ENCODE results near the gene ANKS4B. TPM values are rescaled to one million over a fixed set of nuclear protein-coding genes. Genes with fewer than 3 reads are reported as not detected.

The ANKS4B gene
- total RNA-seq, 1 experiment from 2014 or later, result not detected

DNA sequence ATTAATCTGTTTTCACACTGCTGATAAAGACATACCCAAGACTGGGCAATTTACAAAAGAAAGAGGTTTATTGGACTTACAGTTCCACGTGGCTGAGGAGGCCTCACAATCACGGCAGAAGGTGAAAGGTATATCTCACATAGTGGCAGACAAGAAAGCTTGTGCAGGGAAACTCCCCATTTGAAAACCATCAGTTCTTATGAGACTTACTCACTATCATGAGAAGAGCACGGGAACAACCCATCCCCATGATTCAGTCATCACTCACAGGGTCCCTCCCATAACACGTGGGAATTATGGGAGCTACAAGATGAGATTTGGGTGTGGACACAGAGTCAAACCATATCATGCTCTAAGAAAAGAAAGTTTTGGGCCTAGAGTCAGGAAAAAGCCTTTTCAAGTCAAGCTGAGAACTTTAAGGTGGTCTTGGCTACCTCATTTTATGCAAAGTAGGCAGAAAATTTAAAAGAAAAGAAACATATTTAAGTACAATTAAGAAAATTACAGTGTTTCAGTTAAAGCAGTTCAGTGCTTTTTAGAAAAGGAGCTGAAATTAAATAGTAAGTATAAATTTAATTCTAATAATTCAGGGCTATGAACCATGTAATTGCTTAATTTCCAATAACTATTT, 69.5 kb downstream of the ANKS4B start:
- DNase-seq (ENCODE audit: low read depth, low spot score) (peak; percentile 96), ATAC-seq (no peak)
- Histone ChIP-seq H3K27ac (ENCODE audit: low read length) (no peak overlapping the region), H3K36me3 (ENCODE audit: control insufficient read depth, insufficient read depth, low read length) (no peaks in the 10 kb centered on the region), H3K9me3 (ENCODE audit: control insufficient read depth, insufficient read depth, low read depth, low read length) (no peaks in the 10 kb centered on the region), H3K27me3 (ENCODE audit: control insufficient read depth, insufficient read depth, low read length) (no peaks in the 10 kb centered on the region), H3K4me3 (ENCODE audit: low read depth in 2 of 2, low read length in 2 of 2) (peak overlapping the region in 1 of 2 experiments; percentile 87; a peak in 2 of 4 replicates), H3K4me1 (ENCODE audit: control insufficient read depth, insufficient read depth, low read length) (peaks cover 8% of the 10 kb centered on the region; the same call in 1 of the 2 replicates)
- ChIA-PET CTCF (interaction anchor here (1.7 kb wide), 1 partner anchor 114 kb away, joined by 5 read pairs; no protein-coding TSS in a partner anchor), POLR2A (no interaction called here)
- BruUV-seq (replicated peaks), result no TSS peak
- TF ChIP-seq, protein P1, sequence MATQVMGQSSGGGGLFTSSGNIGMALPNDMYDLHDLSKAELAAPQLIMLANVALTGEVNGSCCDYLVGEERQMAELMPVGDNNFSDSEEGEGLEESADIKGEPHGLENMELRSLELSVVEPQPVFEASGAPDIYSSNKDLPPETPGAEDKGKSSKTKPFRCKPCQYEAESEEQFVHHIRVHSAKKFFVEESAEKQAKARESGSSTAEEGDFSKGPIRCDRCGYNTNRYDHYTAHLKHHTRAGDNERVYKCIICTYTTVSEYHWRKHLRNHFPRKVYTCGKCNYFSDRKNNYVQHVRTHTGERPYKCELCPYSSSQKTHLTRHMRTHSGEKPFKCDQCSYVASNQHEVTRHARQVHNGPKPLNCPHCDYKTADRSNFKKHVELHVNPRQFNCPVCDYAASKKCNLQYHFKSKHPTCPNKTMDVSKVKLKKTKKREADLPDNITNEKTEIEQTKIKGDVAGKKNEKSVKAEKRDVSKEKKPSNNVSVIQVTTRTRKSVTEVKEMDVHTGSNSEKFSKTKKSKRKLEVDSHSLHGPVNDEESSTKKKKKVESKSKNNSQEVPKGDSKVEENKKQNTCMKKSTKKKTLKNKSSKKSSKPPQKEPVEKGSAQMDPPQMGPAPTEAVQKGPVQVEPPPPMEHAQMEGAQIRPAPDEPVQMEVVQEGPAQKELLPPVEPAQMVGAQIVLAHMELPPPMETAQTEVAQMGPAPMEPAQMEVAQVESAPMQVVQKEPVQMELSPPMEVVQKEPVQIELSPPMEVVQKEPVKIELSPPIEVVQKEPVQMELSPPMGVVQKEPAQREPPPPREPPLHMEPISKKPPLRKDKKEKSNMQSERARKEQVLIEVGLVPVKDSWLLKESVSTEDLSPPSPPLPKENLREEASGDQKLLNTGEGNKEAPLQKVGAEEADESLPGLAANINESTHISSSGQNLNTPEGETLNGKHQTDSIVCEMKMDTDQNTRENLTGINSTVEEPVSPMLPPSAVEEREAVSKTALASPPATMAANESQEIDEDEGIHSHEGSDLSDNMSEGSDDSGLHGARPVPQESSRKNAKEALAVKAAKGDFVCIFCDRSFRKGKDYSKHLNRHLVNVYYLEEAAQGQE (IDR thresholded peaks at IDR 0.05; ENCODE audit: insufficient read depth in 1 of 2, low read depth in 2 of 2, low read length in 1 of 2), result no peak
- no peak for TF ChIP-seq TCF7L2 (IDR thresholded peaks at IDR 0.05; ENCODE audit: low read depth, low read length)
- no peak for TF ChIP-seq POLR2AphosphoS5 (IDR thresholded peaks at IDR 0.05; ENCODE audit: low read depth, low read length)
- no peak for TF ChIP-seq CTCF (IDR thresholded peaks at IDR 0.05)
- no peak for TF ChIP-seq SIN3A (IDR thresholded peaks at IDR 0.05; ENCODE audit: borderline replicate concordance, insufficient read depth, low read depth, low read length)
- in situ Hi-C loops (cut with HindIII; ENCODE audit: low pct_unique_long_range_greater_than_20kb, low sequenced_read_pairs), result no loop called here
- intact Hi-C loops (cut with micrococcal nuclease; ENCODE audit: unreplicated experiment), result loop anchor here (5.0 kb wide), 1 partner anchor 146 kb away; the partner anchor contains the start of gene LDAF1

Other genes with a start within 250 kb of the ANKS4B start
- gene DNAH3, start 82.9 kb upstream of the ANKS4B start, total RNA-seq (2021; ENCODE audit: unreplicated experiment), result 0.62 TPM
- 15.2 TPM for gene LDAF1, start 75.0 kb upstream of the ANKS4B start, total RNA-seq (2021; ENCODE audit: unreplicated experiment)
- gene ZP2, start 22.1 kb upstream of the ANKS4B start, total RNA-seq (2021; ENCODE audit: unreplicated experiment), result not detected
- 0.41 TPM for gene CRYM, start 44.6 kb downstream of the ANKS4B start, total RNA-seq (2021; ENCODE audit: unreplicated experiment)